ENCODE results near the gene VCX3A.
"Not testable (repeated sequence)": the region's sequence is repeated elsewhere in the genome, so short reads cannot be mapped to it uniquely, and the experiment has no call there.

The VCX3A gene

GRCh38 chrX:6535018-6535417 lies at the start of gene VCX3A:
TSS of gene VCX3A (minus strand) at chrX:6535118. CDS start at chrX:6534497, 621 bp downstream.
- not testable (repeated sequence) for FAIRE-seq; DNase-seq (ENCODE audit: low spot score)

DNA sequence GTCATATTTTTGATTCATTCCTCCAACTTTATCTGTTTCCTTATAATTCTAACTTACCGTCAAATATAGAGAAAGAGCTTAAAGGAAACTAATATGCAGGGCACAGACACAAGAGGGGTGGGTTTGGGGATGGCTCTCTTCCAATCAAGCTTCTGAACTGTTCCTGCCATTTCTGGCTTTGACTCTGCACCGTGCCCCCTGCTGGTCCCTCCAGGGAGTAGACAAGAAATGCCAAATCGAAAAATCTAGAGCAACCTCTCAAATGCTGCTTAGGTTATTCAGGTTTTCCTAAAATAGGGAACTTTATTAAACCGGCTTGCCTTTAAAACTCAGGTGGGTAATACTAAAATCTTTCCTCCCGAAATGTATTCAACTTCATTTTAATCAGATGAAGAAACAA lies 39.8 kb upstream of the VCX3A start:
- FAIRE-seq (no peak), DNase-seq (ENCODE audit: low spot score) (no peak)

DNA sequence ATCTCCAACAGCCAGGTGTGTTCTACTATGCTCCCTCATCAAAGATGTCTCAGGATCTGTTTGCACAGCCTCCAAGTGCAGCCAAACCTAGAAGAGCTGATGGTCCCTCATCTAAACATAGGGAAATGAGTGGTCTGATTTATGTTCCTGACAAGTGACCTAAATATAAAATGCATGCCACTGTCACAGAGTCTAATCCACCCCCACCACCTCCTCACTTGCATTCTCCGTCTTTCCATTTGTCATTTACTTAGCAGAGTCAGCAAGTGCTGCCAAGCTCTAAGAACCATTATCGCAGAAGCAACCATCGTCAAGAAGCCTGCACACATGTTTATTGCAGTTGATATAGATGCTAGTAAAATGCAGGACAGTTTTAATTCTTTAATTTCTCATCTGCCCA lies 33.1 kb upstream of the VCX3A start:
- FAIRE-seq (no peak), DNase-seq (ENCODE audit: low spot score) (no peak)

GRCh38 chrX:6558979-6559378 lies 24.1 kb upstream of the VCX3A start:
- FAIRE-seq: no peak
- no peak for DNase-seq (ENCODE audit: low spot score)

GRCh38 chrX:6557690-6558089 lies 22.8 kb upstream of the VCX3A start:
- FAIRE-seq (no peak), DNase-seq (ENCODE audit: low spot score) (no peak)

DNA sequence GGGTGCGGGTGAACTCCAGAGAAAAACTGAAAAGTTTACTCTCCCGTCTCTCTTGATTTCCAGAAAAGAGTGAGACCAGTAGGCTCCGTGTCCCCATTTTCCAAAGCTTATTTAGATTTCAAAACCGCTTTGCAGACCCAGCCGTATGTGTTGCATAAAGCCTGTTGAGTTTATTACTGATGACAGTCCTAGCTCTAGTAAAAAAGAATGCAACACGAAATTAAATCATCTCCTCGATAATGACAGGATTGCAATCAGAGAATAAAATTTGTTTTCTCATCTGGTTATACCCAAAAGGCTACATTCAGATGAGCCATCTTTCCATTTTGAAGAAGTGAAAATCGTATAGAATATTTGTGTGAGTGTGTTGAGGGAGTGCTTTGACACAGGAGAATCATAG lies 16.1 kb upstream of the VCX3A start:
- no peak for DNase-seq (ENCODE audit: low spot score)
- no peak for FAIRE-seq

- FAIRE-seq: no peak
Measured at GRCh38 chrX:6545712-6546111, 10.8 kb upstream of the VCX3A start.

DNA sequence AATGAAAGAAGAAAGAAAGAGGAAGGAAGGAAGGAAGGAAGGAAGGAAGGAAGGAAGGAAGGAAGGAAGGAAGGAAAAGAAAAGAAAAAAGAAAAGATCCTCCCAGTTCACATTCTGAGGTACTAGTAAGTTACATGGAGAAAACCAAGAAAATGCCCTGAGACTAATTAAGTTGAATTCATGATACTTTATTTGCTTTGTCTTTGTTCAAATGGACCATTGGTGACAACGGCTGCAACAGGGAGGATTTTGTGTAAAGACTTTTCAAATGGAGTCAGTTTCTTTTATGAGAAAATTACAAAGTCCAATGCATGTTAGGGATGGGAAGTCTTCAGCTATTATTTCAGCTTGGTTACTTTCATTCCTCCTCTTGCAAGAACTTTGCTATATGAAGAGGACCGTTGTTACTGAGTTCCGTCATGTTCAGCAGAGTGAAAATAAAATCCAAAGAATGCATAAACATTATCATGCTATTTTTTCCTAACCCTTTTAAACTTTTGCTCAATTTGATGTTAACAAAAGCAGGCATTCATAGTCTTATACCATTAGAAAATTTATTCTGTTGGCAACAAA lies 8.3 kb downstream of the VCX3A start:
- no peak for FAIRE-seq
- DNase-seq (ENCODE audit: low spot score): no peak

More at GRCh38 chrX:6545712-6546111, 10.8 kb upstream of the VCX3A start:
- DNase-seq (ENCODE audit: low spot score): no peak

- no peak for FAIRE-seq
- DNase-seq (ENCODE audit: low spot score): no peak
Measured at GRCh38 chrX:6517376-6517775, 17.5 kb downstream of the VCX3A start.

- DNase-seq (ENCODE audit: low spot score) (no peak), FAIRE-seq (no peak)
Measured at GRCh38 chrX:6506444-6506843, 28.5 kb downstream of the VCX3A start.

- DNase-seq (ENCODE audit: low spot score) (no peak), FAIRE-seq (no peak)
Measured at GRCh38 chrX:6505960-6506359, 29.0 kb downstream of the VCX3A start.

GRCh38 chrX:6500719-6501118 lies 34.2 kb downstream of the VCX3A start:
- DNase-seq (ENCODE audit: low spot score): no peak
- FAIRE-seq: no peak

DNA sequence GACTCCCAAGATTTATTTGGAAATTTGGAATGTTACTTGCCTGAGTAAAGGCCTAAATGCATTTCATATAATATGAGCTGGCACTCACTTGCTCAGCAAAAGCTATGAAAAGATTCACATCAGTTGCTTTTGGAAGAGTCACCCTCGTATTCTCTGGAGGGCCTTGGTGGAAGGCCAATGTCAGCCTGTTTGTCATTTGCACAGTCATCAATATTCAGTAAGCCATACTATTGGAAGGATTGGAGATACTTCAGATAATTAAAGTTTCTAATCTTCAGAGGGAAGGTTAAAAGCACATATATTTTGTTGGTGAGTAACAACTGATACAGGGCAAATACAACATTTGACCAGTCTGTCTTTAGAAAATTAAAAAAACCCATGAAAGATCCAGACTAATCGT lies 36.6 kb downstream of the VCX3A start:
- FAIRE-seq (no peak), DNase-seq (ENCODE audit: low spot score) (no peak)
